Astrocyte (in vitro differentiated cells and primary cell): Measurements from ENCODE around the gene CLPSL1. TPM values are rescaled to one million over a fixed set of nuclear protein-coding genes. Genes with fewer than 3 reads are reported as not detected.

Source experiments
- DNase-seq: peaks from one replicate; pipeline ENCODE4 v3.0.0-alpha.2; 2010; ENCODE audit warnings: low read depth
- FAIRE-seq: peaks from 2 replicates; lab custom pipeline; 2011; peaks lifted over from hg19 to GRCh38; lab: Jason Lieb, UNC
- H2AFZ ChIP-seq: 2 replicates; pipeline ENCODE4 v1.6.0; 2012; ENCODE audit warnings: low read depth, low read length, inconsistent platforms
- H3K27ac ChIP-seq: 2 replicates; pipeline ENCODE4 v1.5.1; 2011; ENCODE audit warnings: low read depth, low read length, inconsistent platforms
- H3K27me3 ChIP-seq: 2 replicates; pipeline ENCODE4 v1.6.0; 2011; ENCODE audit warnings: low read length, inconsistent platforms; ENCODE audit not compliant: insufficient read depth
- H3K36me3 ChIP-seq: 2 replicates; pipeline ENCODE4 v1.5.1; 2011; ENCODE audit warnings: low read length, inconsistent platforms; ENCODE audit not compliant: insufficient read depth
- H3K4me1 ChIP-seq: 2 replicates; pipeline ENCODE4 v1.5.1; 2011; ENCODE audit warnings: low read length, inconsistent platforms; ENCODE audit not compliant: insufficient read depth
- H3K4me2 ChIP-seq: 2 replicates; pipeline ENCODE4 v1.6.0; 2012; ENCODE audit warnings: low read length, inconsistent platforms
- H3K4me3 ChIP-seq: 2 replicates; pipeline ENCODE4 v1.5.1; 2011; ENCODE audit warnings: low read depth, mild to moderate bottlenecking, low read length, inconsistent platforms; ENCODE audit not compliant: insufficient read depth
- H3K79me2 ChIP-seq: 2 replicates; pipeline ENCODE4 v1.6.0; 2012; ENCODE audit warnings: mild to moderate bottlenecking, low read length, inconsistent platforms; ENCODE audit not compliant: insufficient read depth
- H3K9ac ChIP-seq: 2 replicates; pipeline ENCODE4 v1.6.0; 2012; ENCODE audit warnings: mild to moderate bottlenecking, low read length, inconsistent platforms
- H3K9me3 ChIP-seq: 2 replicates; pipeline ENCODE4 v1.5.1; 2012; ENCODE audit warnings: low read depth, mild to moderate bottlenecking, low read length, inconsistent platforms; ENCODE audit not compliant: insufficient read depth
- H4K20me1 ChIP-seq: 2 replicates; pipeline ENCODE4 v1.6.0; 2012; ENCODE audit warnings: low read length, inconsistent platforms; ENCODE audit not compliant: insufficient read depth
- H3K27ac Mint-ChIP-seq: one replicate; pipeline ENCODE4 v1.8.0; 2021; ENCODE audit warnings: mild to moderate bottlenecking, mixed read lengths; ENCODE audit not compliant: unreplicated experiment
- H3K27me3 Mint-ChIP-seq: one replicate; pipeline ENCODE4 v1.8.0; 2021; ENCODE audit warnings: low read depth, mixed read lengths; ENCODE audit not compliant: unreplicated experiment
- H3K36me3 Mint-ChIP-seq: one replicate; pipeline ENCODE4 v1.8.0; 2021; ENCODE audit warnings: low read depth, mixed read lengths; ENCODE audit not compliant: unreplicated experiment
- H3K4me1 Mint-ChIP-seq: one replicate; pipeline ENCODE4 v1.8.0; 2021; ENCODE audit warnings: low read depth, mixed read lengths; ENCODE audit not compliant: unreplicated experiment
- H3K4me3 Mint-ChIP-seq: one replicate; pipeline ENCODE4 v1.8.0; 2021; ENCODE audit warnings: mild to moderate bottlenecking, moderate library complexity, mixed read lengths; ENCODE audit not compliant: unreplicated experiment
- H3K9me3 Mint-ChIP-seq: one replicate; pipeline ENCODE4 v1.8.0; 2021; ENCODE audit warnings: mild to moderate bottlenecking, mixed read lengths; ENCODE audit not compliant: unreplicated experiment
- CTCF ChIP-seq: IDR thresholded peaks from 2 replicates; pipeline ENCODE4 v1.5.1; 2011; ENCODE audit warnings: low read depth, mild to moderate bottlenecking, inconsistent platforms, low read length, moderate library complexity; ENCODE audit not compliant: insufficient read depth
- EZH2 ChIP-seq: IDR thresholded peaks from 2 replicates; pipeline ENCODE4 v1.6.1; 2012; ENCODE audit warnings: mild to moderate bottlenecking, low read length, inconsistent platforms; ENCODE audit not compliant: insufficient read depth
- total RNA-seq: library from RNA; stranded (reverse); gene quantifications from 2 replicates; pipeline ENCODE4 v1.2.1, GENCODE V29; 2021

CLPSL1 gene
- total RNA-seq, 1 donor from 2014 or later = not detected

- no peaks in the 10 kb centered on the region for H3K36me3 Mint-ChIP-seq
- Histone ChIP-seq H3K9ac (no peak overlapping the region), H3K4me2 (no peak overlapping the region), H2AFZ (no peak overlapping the region), H3K9me3 (peaks cover 3% of the 10 kb centered on the region), H3K4me3 (no peak overlapping the region), H4K20me1 (no peaks in the 10 kb centered on the region), H3K4me1 (no peaks in the 10 kb centered on the region), H3K27me3 (peaks cover 3% of the 10 kb centered on the region), H3K27ac (no peak overlapping the region), H3K79me2 (no peaks in the 10 kb centered on the region), H3K36me3 (no peaks in the 10 kb centered on the region)
- H3K27me3 Mint-ChIP-seq = peaks cover 15% of the 10 kb centered on the region
- H3K4me1 Mint-ChIP-seq = no peaks in the 10 kb centered on the region
- DNase-seq = no peak
- H3K4me3 Mint-ChIP-seq = no peak overlapping the region
- H3K9me3 Mint-ChIP-seq = no peaks in the 10 kb centered on the region
- no peak for TF ChIP-seq CTCF
- TF ChIP-seq EZH2 = no peak
- FAIRE-seq = no peak
- H3K27ac Mint-ChIP-seq = no peak overlapping the region
These were observed 32.9 kb upstream of the CLPSL1 start for GRCh38 chr6:35747877-35748276.

- Histone ChIP-seq H3K9me3 (peaks cover 3% of the 10 kb centered on the region), H3K9ac (no peak overlapping the region), H3K4me1 (no peaks in the 10 kb centered on the region), H3K4me3 (no peak overlapping the region), H3K79me2 (no peaks in the 10 kb centered on the region), H3K36me3 (no peaks in the 10 kb centered on the region), H2AFZ (no peak overlapping the region), H3K27me3 (peaks cover 3% of the 10 kb centered on the region), H3K4me2 (no peak overlapping the region), H3K27ac (no peak overlapping the region), H4K20me1 (no peaks in the 10 kb centered on the region)
- H3K27me3 Mint-ChIP-seq = peaks cover 18% of the 10 kb centered on the region
- FAIRE-seq (no peak), DNase-seq (no peak)
- no peak overlapping the region for H3K27ac Mint-ChIP-seq
- no peak for TF ChIP-seq CTCF
- no peak for TF ChIP-seq EZH2
- H3K9me3 Mint-ChIP-seq = no peaks in the 10 kb centered on the region
- H3K4me3 Mint-ChIP-seq = no peak overlapping the region
- H3K36me3 Mint-ChIP-seq = no peaks in the 10 kb centered on the region
- peaks cover 2% of the 10 kb centered on the region for H3K4me1 Mint-ChIP-seq
These were observed 30.3 kb upstream of the CLPSL1 start for GRCh38 chr6:35750557-35750956.

- TF ChIP-seq EZH2 (no peak), CTCF (no peak)
- peaks cover 3% of the 10 kb centered on the region for H3K27me3 ChIP-seq
- H3K79me2 ChIP-seq = no peaks in the 10 kb centered on the region
- H3K27me3 Mint-ChIP-seq = peaks cover 21% of the 10 kb centered on the region
- no peak overlapping the region for H3K9ac ChIP-seq
- no peaks in the 10 kb centered on the region for H3K4me1 ChIP-seq
- no peak overlapping the region for H3K4me3 ChIP-seq
- peaks cover 1% of the 10 kb centered on the region for H3K36me3 Mint-ChIP-seq
- H3K4me1 Mint-ChIP-seq = peaks cover 2% of the 10 kb centered on the region
- no peak overlapping the region for H3K27ac ChIP-seq
- DNase-seq = no peak
- no peak overlapping the region for H3K4me2 ChIP-seq
- no peaks in the 10 kb centered on the region for H4K20me1 ChIP-seq
- no peak overlapping the region for H2AFZ ChIP-seq
- H3K27ac Mint-ChIP-seq = no peak overlapping the region
- H3K36me3 ChIP-seq = no peaks in the 10 kb centered on the region
- no peak overlapping the region for H3K4me3 Mint-ChIP-seq
- no peaks in the 10 kb centered on the region for H3K9me3 Mint-ChIP-seq
- FAIRE-seq = no peak
- H3K9me3 ChIP-seq = peaks cover 3% of the 10 kb centered on the region
These were observed 29.2 kb upstream of the CLPSL1 start for GRCh38 chr6:35751594-35751993.
